Effector memory CD8-positive, alpha-beta T cell (primary cell): ENCODE data around the gene LDB3.
A peak's percentile ranks its signal among the peaks of the same experiment; 100 is the strongest.
"Not testable (repeated sequence)": the region's sequence is repeated elsewhere in the genome, so short reads cannot be mapped to it uniquely, and the experiment has no call there.

Experiments used
- ATAC-seq: fragments of 150-1000 bp; cut with Tn5 transposase; replicated peaks from 2 replicates; pipeline ENCODE4 v1.10.0; 2021; ENCODE audit warnings: mild to moderate bottlenecking, moderate library complexity
- DNase-seq, 3 experiments: peaks; one replicate each; pipeline ENCODE4 v3.0.0; 2021
- H3K27ac Mint-ChIP-seq, 2 donors: one replicate each; pipeline ENCODE4 v1.8.0; 2022; ENCODE audit warnings: mild to moderate bottlenecking in 2 of 2, mixed read lengths in 2 of 2, moderate library complexity in 2 of 2
- H3K27me3 Mint-ChIP-seq, 2 donors: one replicate each; pipeline ENCODE4 v1.8.0; 2022; ENCODE audit warnings: mixed read lengths in 2 of 2
- H3K36me3 Mint-ChIP-seq: one replicate; pipeline ENCODE4 v1.8.0; 2022; ENCODE audit warnings: mild to moderate bottlenecking, moderate library complexity, mixed read lengths; ENCODE audit not compliant: insufficient read depth
- H3K4me1 Mint-ChIP-seq, 2 donors: one replicate each; pipeline ENCODE4 v1.8.0; 2022; ENCODE audit warnings: low read depth in 2 of 2, mixed read lengths in 2 of 2
- H3K4me3 Mint-ChIP-seq, 2 donors: one replicate each; pipeline ENCODE4 v1.8.0; 2022; ENCODE audit warnings: mild to moderate bottlenecking in 2 of 2, mixed read lengths in 2 of 2, moderate library complexity in 2 of 2
- H3K9me3 Mint-ChIP-seq, 2 donors: one replicate each; pipeline ENCODE4 v1.8.0; 2022; ENCODE audit warnings: mixed read lengths in 2 of 2
- total RNA-seq, 9 experiments: gene quantifications; one replicate each; lab custom pipeline; 2026; lab: John Stamatoyannopoulos, UW

LDB3 gene
- 0 to 0.48 (median 0.10) reads per million in 9 experiments for total RNA-seq

GRCh38 chr10:86668297-86669165, at the start of gene LDB3:
TSS of gene LDB3 (plus strand) at chr10:86668511. CDS start at chr10:86668692, 181 bp downstream.
- H3K4me3 Mint-ChIP-seq = no peak within 1 kb of the TSS

GRCh38 chr10:86628311-86628710, 40.0 kb upstream of the LDB3 start:
- ATAC-seq (no peak), DNase-seq (no peak)
- peaks cover 0 to 2% of the 10 kb centered on the region in 2 donors for H3K4me1 Mint-ChIP-seq

More at GRCh38 chr10:86668297-86669165, at the start of gene LDB3:
- H3K36me3 Mint-ChIP-seq = no peaks in the 10 kb centered on the region
- DNase-seq (no peak), ATAC-seq (no peak)
- H3K9me3 Mint-ChIP-seq = no peaks in the 10 kb centered on the region
- no peak within 1 kb of the TSS for H3K27ac Mint-ChIP-seq
- peaks cover 0 to 15% of the 10 kb centered on the region in 2 donors for H3K27me3 Mint-ChIP-seq
- H3K4me1 Mint-ChIP-seq = peaks cover 0 to 1% of the 10 kb centered on the region in 2 donors

GRCh38 chr10:86630079-86630478, 38.2 kb upstream of the LDB3 start:
- H3K27me3 Mint-ChIP-seq = peaks cover 51 to 57% of the 10 kb centered on the region in 2 donors
- H3K4me1 Mint-ChIP-seq = peaks cover 0 to 2% of the 10 kb centered on the region in 2 donors
- H3K4me3 Mint-ChIP-seq = no peak overlapping the region

More at GRCh38 chr10:86628311-86628710, 40.0 kb upstream of the LDB3 start:
- Mint-ChIP-seq H3K36me3 (no peaks in the 10 kb centered on the region), H3K9me3 (no peaks in the 10 kb centered on the region), H3K4me3 (no peak overlapping the region), H3K27me3 (peaks cover 38 to 39% of the 10 kb centered on the region in 2 donors), H3K27ac (no peak overlapping the region)

GRCh38 chr10:86632009-86632800, 36.1 kb upstream of the LDB3 start:
- no peak for ATAC-seq
- H3K4me3 Mint-ChIP-seq = no peak overlapping the region
- no peaks in the 10 kb centered on the region for H3K36me3 Mint-ChIP-seq

More at GRCh38 chr10:86630079-86630478, 38.2 kb upstream of the LDB3 start:
- DNase-seq = no peak
- ATAC-seq = no peak
- H3K36me3 Mint-ChIP-seq = no peaks in the 10 kb centered on the region
- H3K27ac Mint-ChIP-seq = no peak overlapping the region
- no peaks in the 10 kb centered on the region for H3K9me3 Mint-ChIP-seq

GRCh38 chr10:86632951-86633350, 35.4 kb upstream of the LDB3 start:
- no peak overlapping the region for H3K4me3 Mint-ChIP-seq
- no peaks in the 10 kb centered on the region for H3K9me3 Mint-ChIP-seq
- no peaks in the 10 kb centered on the region for H3K36me3 Mint-ChIP-seq
- DNase-seq (no peak), ATAC-seq (no peak)
- H3K4me1 Mint-ChIP-seq = peaks cover 0 to 2% of the 10 kb centered on the region in 2 donors
- peaks cover 53 to 69% of the 10 kb centered on the region in 2 donors for H3K27me3 Mint-ChIP-seq
- no peak overlapping the region for H3K27ac Mint-ChIP-seq

More at GRCh38 chr10:86632009-86632800, 36.1 kb upstream of the LDB3 start:
- Mint-ChIP-seq H3K4me1 (peaks cover 0 to 2% of the 10 kb centered on the region in 2 donors), H3K9me3 (no peaks in the 10 kb centered on the region), H3K27ac (no peak overlapping the region), H3K27me3 (peaks cover 57 to 69% of the 10 kb centered on the region in 2 donors)
- no peak for DNase-seq

GRCh38 chr10:86635402-86635801, 32.9 kb upstream of the LDB3 start:
- no peaks in the 10 kb centered on the region for H3K36me3 Mint-ChIP-seq
- ATAC-seq (no peak), DNase-seq (no peak)
- H3K4me1 Mint-ChIP-seq = peaks cover 0 to 2% of the 10 kb centered on the region in 2 donors
- H3K27me3 Mint-ChIP-seq = peaks cover 50 to 69% of the 10 kb centered on the region in 2 donors
- H3K4me3 Mint-ChIP-seq = no peak overlapping the region
- H3K9me3 Mint-ChIP-seq = no peaks in the 10 kb centered on the region
- no peak overlapping the region for H3K27ac Mint-ChIP-seq

- no peak for DNase-seq
- Mint-ChIP-seq H3K4me3 (no peak overlapping the region), H3K4me1 (peaks cover 0 to 2% of the 10 kb centered on the region in 2 donors), H3K9me3 (no peaks in the 10 kb centered on the region), H3K27me3 (peaks cover 44 to 61% of the 10 kb centered on the region in 2 donors), H3K36me3 (no peaks in the 10 kb centered on the region), H3K27ac (no peak overlapping the region)
- no peak for ATAC-seq
Observed at GRCh38 chr10:86636311-86636710, 32.0 kb upstream of the LDB3 start.

GRCh38 chr10:86642021-86642420, 26.3 kb upstream of the LDB3 start:
- no peaks in the 10 kb centered on the region for H3K36me3 Mint-ChIP-seq
- H3K27ac Mint-ChIP-seq = no peak overlapping the region
- DNase-seq (no peak), ATAC-seq (no peak)
- H3K4me1 Mint-ChIP-seq = peaks cover 7 to 8% of the 10 kb centered on the region in 2 donors
- peaks cover 10 to 11% of the 10 kb centered on the region in 2 donors for H3K27me3 Mint-ChIP-seq
- no peak overlapping the region for H3K4me3 Mint-ChIP-seq
- H3K9me3 Mint-ChIP-seq = no peaks in the 10 kb centered on the region

GRCh38 chr10:86642499-86642898, 25.8 kb upstream of the LDB3 start:
- no peak for ATAC-seq
- no peak overlapping the region for H3K4me3 Mint-ChIP-seq
- H3K27ac Mint-ChIP-seq = no peak overlapping the region
- H3K36me3 Mint-ChIP-seq = no peaks in the 10 kb centered on the region
- DNase-seq = no peak
- H3K27me3 Mint-ChIP-seq = peaks cover 10 to 11% of the 10 kb centered on the region in 2 donors
- no peaks in the 10 kb centered on the region for H3K9me3 Mint-ChIP-seq
- peaks cover 7 to 8% of the 10 kb centered on the region in 2 donors for H3K4me1 Mint-ChIP-seq

GRCh38 chr10:86644152-86644793, 24.0 kb upstream of the LDB3 start:
- Mint-ChIP-seq H3K27me3 (peaks cover 10 to 18% of the 10 kb centered on the region in 2 donors), H3K4me3 (no peak overlapping the region), H3K36me3 (no peaks in the 10 kb centered on the region), H3K27ac (peak overlapping the region in 1 of 2 donors; percentile 87), H3K4me1 (peaks cover 7 to 8% of the 10 kb centered on the region in 2 donors), H3K9me3 (no peaks in the 10 kb centered on the region)
- DNase-seq = no peak
- peak; percentile 22 for ATAC-seq

GRCh38 chr10:86644794-86645445, 23.4 kb upstream of the LDB3 start:
- H3K27me3 Mint-ChIP-seq = peaks cover 7 to 14% of the 10 kb centered on the region in 2 donors
- H3K4me3 Mint-ChIP-seq = no peak overlapping the region
- DNase-seq (no peak), ATAC-seq (no peak)
- peaks cover 7 to 8% of the 10 kb centered on the region in 2 donors for H3K4me1 Mint-ChIP-seq
- no peak overlapping the region for H3K27ac Mint-ChIP-seq
- H3K36me3 Mint-ChIP-seq = no peaks in the 10 kb centered on the region
- no peaks in the 10 kb centered on the region for H3K9me3 Mint-ChIP-seq

GRCh38 chr10:86645621-86646165, 22.6 kb upstream of the LDB3 start:
- ATAC-seq, DNase-seq, H3K4me1 Mint-ChIP-seq, H3K36me3 Mint-ChIP-seq, H3K4me3 Mint-ChIP-seq, H3K9me3 Mint-ChIP-seq: not testable (repeated sequence)
- Mint-ChIP-seq H3K27me3 (peaks cover 4 to 13% of the 10 kb centered on the region in 2 donors), H3K27ac (peak overlapping the region in 1 of 2 donors; percentile 65)
